ENCODE results near the gene SIX5.

- TF ChIP-seq, protein P1, sequence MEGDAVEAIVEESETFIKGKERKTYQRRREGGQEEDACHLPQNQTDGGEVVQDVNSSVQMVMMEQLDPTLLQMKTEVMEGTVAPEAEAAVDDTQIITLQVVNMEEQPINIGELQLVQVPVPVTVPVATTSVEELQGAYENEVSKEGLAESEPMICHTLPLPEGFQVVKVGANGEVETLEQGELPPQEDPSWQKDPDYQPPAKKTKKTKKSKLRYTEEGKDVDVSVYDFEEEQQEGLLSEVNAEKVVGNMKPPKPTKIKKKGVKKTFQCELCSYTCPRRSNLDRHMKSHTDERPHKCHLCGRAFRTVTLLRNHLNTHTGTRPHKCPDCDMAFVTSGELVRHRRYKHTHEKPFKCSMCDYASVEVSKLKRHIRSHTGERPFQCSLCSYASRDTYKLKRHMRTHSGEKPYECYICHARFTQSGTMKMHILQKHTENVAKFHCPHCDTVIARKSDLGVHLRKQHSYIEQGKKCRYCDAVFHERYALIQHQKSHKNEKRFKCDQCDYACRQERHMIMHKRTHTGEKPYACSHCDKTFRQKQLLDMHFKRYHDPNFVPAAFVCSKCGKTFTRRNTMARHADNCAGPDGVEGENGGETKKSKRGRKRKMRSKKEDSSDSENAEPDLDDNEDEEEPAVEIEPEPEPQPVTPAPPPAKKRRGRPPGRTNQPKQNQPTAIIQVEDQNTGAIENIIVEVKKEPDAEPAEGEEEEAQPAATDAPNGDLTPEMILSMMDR (IDR thresholded peaks at IDR 0.05; ENCODE audit: low read depth, low read length, missing input control) = no peak
- TF ChIP-seq MAX (IDR thresholded peaks at IDR 0.05) = no peak
- TF ChIP-seq EGR1 (IDR thresholded peaks at IDR 0.05; ENCODE audit: low read depth in 2 of 2) = no peak
- no peak for TF ChIP-seq REST (IDR thresholded peaks at IDR 0.05)
- TF ChIP-seq RXRA (IDR thresholded peaks at IDR 0.05) = no peak
- no peak for TF ChIP-seq RAD21 (IDR thresholded peaks at IDR 0.05)
- TF ChIP-seq GABPA (IDR thresholded peaks at IDR 0.05 in 1 of 2, conservative IDR thresholded peaks at IDR 0.05 in 1 of 2) = no peak
- no peak for TF ChIP-seq FOXA1 (IDR thresholded peaks at IDR 0.05)
- TF ChIP-seq, protein P2, sequence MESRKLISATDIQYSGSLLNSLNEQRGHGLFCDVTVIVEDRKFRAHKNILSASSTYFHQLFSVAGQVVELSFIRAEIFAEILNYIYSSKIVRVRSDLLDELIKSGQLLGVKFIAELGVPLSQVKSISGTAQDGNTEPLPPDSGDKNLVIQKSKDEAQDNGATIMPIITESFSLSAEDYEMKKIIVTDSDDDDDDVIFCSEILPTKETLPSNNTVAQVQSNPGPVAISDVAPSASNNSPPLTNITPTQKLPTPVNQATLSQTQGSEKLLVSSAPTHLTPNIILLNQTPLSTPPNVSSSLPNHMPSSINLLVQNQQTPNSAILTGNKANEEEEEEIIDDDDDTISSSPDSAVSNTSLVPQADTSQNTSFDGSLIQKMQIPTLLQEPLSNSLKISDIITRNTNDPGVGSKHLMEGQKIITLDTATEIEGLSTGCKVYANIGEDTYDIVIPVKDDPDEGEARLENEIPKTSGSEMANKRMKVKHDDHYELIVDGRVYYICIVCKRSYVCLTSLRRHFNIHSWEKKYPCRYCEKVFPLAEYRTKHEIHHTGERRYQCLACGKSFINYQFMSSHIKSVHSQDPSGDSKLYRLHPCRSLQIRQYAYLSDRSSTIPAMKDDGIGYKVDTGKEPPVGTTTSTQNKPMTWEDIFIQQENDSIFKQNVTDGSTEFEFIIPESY (IDR thresholded peaks at IDR 0.05) = no peak
- no peak for TF ChIP-seq HNF4A (conservative IDR thresholded peaks at IDR 0.05)
- TF ChIP-seq SP1 (IDR thresholded peaks at IDR 0.05) = no peak
- no peak for TF ChIP-seq TAF1 (conservative IDR thresholded peaks at IDR 0.05)
- no peak for TF ChIP-seq YY1 (IDR thresholded peaks at IDR 0.05)
- no peak for TF ChIP-seq ATF3 (IDR thresholded peaks at IDR 0.05)
Measured at GRCh38 chr19:45801603-45802175, 32.6 kb upstream of the SIX5 start.

Data from liver (tissue), 3 donors.